Osteocyte (in vitro differentiated cells): Measurements from ENCODE around the gene HIRIP3. TPM values are rescaled to one million over a fixed set of nuclear protein-coding genes. Genes with fewer than 3 reads are reported as not detected.

Source experiments
- DNase-seq: peaks from one replicate; pipeline ENCODE4 v3.0.0; 2021; ENCODE audit warnings: mixed read lengths; ENCODE audit not compliant: unreplicated experiment; ENCODE audit errors: extremely low spot score
- H3K27ac Mint-ChIP-seq: one replicate; pipeline ENCODE4 v1.8.0; 2021; ENCODE audit warnings: mild to moderate bottlenecking, mixed read lengths; ENCODE audit not compliant: unreplicated experiment
- H3K27me3 Mint-ChIP-seq: one replicate; pipeline ENCODE4 v1.8.0; 2021; ENCODE audit warnings: mixed read lengths; ENCODE audit not compliant: unreplicated experiment
- H3K36me3 Mint-ChIP-seq: one replicate; pipeline ENCODE4 v1.8.0; 2021; ENCODE audit warnings: mixed read lengths; ENCODE audit not compliant: unreplicated experiment
- H3K4me1 Mint-ChIP-seq: one replicate; pipeline ENCODE4 v1.8.0; 2021; ENCODE audit warnings: mixed read lengths; ENCODE audit not compliant: unreplicated experiment
- H3K4me3 Mint-ChIP-seq: one replicate; pipeline ENCODE4 v1.8.0; 2021; ENCODE audit warnings: mild to moderate bottlenecking, moderate library complexity, mixed read lengths; ENCODE audit not compliant: unreplicated experiment
- H3K9me3 Mint-ChIP-seq: one replicate; pipeline ENCODE4 v1.8.0; 2021; ENCODE audit warnings: mixed read lengths; ENCODE audit not compliant: unreplicated experiment
- total RNA-seq: library from RNA; stranded (reverse); gene quantifications from 2 replicates; pipeline ENCODE4 v1.2.1, GENCODE V29; 2021
- TF ChIP-seq, protein P1 (sequence below): fragments of 200-600 bp; sonication (generic); IDR thresholded peaks from 2 replicates; pipeline ENCODE4 v1.5.0; 2021; ENCODE audit warnings: antibody characterized with exemption, mild to moderate bottlenecking, moderate library complexity

Gene HIRIP3
- total RNA-seq, 1 donor from 2014 or later = 12.5 TPM

DNA sequence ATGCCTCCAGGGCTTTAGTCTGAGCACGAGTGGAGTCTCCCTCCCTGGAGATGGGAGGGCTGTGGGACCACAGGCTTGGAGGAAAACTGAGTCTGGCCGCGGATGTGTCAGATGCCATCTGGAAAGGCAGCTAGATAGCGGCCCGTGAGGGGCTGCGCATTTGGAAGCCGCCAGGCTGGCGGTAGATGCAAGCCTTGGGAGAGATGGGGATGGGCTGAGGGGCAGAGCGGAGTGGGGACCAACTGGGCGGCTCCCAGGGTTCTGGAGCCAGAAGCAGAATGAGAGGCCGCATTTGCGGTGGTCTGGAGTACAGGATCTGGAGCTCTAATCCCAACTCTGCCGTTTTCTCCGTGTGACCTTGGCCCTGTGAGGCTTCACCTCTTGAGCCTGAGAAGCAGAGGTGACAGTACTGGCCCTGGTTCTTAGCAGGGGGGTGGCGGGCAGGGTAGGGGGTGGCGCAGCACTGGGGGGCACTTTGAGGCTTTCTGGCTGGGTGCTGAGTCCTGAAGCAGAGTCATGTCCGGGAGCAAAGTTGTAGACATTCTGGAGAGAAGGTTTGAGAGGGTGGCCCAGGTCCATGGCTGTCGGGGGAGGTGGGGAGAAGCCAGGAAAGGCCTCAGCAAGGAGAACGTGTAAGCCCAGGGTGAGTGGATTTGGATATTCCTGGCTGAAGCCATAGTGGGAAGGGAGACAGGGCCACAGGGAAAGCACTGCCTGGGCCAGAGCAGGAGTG lies 7.4 kb upstream of the HIRIP3 start:
- TF ChIP-seq, protein P1, sequence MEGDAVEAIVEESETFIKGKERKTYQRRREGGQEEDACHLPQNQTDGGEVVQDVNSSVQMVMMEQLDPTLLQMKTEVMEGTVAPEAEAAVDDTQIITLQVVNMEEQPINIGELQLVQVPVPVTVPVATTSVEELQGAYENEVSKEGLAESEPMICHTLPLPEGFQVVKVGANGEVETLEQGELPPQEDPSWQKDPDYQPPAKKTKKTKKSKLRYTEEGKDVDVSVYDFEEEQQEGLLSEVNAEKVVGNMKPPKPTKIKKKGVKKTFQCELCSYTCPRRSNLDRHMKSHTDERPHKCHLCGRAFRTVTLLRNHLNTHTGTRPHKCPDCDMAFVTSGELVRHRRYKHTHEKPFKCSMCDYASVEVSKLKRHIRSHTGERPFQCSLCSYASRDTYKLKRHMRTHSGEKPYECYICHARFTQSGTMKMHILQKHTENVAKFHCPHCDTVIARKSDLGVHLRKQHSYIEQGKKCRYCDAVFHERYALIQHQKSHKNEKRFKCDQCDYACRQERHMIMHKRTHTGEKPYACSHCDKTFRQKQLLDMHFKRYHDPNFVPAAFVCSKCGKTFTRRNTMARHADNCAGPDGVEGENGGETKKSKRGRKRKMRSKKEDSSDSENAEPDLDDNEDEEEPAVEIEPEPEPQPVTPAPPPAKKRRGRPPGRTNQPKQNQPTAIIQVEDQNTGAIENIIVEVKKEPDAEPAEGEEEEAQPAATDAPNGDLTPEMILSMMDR = no peak
- peak; percentile 83 for DNase-seq
- Mint-ChIP-seq H3K27me3 (no peaks in the 10 kb centered on the region), H3K36me3 (peaks cover 3% of the 10 kb centered on the region), H3K9me3 (no peaks in the 10 kb centered on the region), H3K27ac (no peak overlapping the region), H3K4me3 (no peak overlapping the region), H3K4me1 (peaks cover under 1% of the 10 kb centered on the region)

DNA sequence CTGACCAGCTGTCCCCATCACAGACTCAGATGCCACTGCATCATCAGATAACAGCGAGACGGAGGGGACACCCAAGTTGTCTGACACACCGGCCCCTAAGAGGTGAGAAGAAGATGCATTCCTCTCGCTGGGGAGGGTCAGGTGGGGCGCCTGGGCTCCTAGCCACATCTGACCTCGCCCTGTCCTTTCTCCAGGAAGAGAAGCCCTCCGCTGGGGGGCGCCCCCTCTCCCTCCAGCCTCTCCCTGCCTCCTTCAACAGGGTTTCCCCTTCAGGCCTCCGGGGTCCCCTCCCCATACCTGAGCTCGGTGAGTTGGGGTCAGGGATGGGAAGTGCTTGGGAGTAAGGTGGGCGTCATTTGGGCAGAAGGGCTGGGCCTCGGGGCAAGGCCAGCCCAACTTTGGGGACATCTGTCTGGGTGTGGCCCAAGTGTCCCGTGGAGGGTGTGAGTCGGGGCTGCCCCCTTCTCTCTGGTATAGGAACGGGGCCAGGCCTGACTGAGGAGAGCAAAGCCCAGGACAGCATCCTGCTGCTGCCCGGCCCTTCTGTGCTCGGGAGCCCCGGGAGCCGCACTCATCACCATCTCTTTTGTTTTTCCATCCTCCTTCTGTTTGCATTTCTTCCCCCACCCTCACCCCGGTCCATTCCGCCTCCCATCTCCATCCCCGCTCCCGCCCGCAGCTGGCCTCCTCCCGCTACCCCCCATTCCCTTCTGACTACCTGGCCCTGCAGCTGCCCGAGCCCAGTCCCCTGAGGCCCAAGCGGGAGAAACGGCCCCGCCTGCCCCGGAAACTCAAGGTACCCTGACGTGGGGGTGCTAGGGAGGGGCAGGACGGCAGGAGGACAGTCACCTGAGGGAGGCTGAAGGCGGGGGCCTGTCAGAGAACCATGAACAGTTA lies 5.6 kb upstream of the HIRIP3 start:
- DNase-seq = no peak
- Mint-ChIP-seq H3K9me3 (no peaks in the 10 kb centered on the region), H3K36me3 (peaks cover 3% of the 10 kb centered on the region), H3K27me3 (no peaks in the 10 kb centered on the region), H3K4me3 (no peak overlapping the region), H3K4me1 (peaks cover 11% of the 10 kb centered on the region), H3K27ac (peak overlapping the region; percentile 4)
- TF ChIP-seq, protein P1 = no peak

DNA sequence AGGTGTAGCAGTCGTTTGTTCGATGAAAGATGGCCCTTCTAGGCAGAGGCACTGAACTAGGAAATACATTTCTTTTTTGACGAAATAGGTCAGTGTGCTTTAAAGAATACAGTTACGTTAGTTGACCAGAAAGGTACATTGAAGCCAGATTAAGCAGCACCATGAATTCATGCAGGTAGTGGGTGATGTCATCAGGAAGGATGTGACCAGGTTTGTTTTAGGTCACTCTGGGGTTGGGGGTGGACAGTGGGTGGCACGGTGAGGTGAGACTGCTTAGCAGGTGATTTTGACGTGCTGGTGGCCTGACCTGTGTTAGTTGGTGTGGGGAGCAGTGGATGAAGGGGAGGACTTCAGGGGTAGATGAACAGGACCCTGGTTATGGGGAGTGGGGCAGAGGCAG lies 4.2 kb upstream of the HIRIP3 start:
- TF ChIP-seq, protein P1 = no peak
- H3K4me1 Mint-ChIP-seq = peaks cover 18% of the 10 kb centered on the region
- DNase-seq = no peak
- H3K4me3 Mint-ChIP-seq = no peak overlapping the region
- H3K9me3 Mint-ChIP-seq = no peaks in the 10 kb centered on the region
- H3K27me3 Mint-ChIP-seq = no peaks in the 10 kb centered on the region
- peaks cover 3% of the 10 kb centered on the region for H3K36me3 Mint-ChIP-seq
- H3K27ac Mint-ChIP-seq = no peak overlapping the region

DNA sequence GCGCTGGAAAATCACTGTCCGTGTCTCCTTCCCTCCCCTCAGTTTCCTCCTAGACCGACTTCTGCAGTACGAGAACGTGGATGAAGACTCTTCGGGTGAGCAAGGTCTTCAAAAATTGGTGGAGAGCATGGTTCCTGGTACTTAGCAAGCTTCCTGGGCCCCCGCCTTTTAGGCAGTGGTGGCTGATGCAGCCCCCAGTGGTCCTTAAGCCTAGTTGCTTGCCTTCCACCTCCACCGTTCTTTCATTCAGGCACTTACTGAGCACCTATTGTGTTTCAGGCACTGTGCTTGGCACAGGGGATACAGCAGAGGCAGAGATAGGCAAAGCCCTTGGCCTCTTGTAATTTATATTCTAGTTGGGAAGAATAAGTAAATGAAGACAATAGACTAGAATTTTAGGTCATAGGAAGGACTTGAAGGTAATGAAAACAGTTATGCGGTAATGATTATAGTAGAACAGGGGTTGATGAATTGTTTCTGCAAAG lies 1.4 kb upstream of the HIRIP3 start:
- Mint-ChIP-seq H3K27ac (peak overlapping the region; percentile 95), H3K4me1 (peaks cover 23% of the 10 kb centered on the region), H3K27me3 (no peaks in the 10 kb centered on the region), H3K4me3 (peak overlapping the region; percentile 99), H3K36me3 (no peaks in the 10 kb centered on the region), H3K9me3 (no peaks in the 10 kb centered on the region)
- no peak for DNase-seq
- TF ChIP-seq, protein P1 = no peak
